Measurements from ENCODE around the gene RPL18.

DNA sequence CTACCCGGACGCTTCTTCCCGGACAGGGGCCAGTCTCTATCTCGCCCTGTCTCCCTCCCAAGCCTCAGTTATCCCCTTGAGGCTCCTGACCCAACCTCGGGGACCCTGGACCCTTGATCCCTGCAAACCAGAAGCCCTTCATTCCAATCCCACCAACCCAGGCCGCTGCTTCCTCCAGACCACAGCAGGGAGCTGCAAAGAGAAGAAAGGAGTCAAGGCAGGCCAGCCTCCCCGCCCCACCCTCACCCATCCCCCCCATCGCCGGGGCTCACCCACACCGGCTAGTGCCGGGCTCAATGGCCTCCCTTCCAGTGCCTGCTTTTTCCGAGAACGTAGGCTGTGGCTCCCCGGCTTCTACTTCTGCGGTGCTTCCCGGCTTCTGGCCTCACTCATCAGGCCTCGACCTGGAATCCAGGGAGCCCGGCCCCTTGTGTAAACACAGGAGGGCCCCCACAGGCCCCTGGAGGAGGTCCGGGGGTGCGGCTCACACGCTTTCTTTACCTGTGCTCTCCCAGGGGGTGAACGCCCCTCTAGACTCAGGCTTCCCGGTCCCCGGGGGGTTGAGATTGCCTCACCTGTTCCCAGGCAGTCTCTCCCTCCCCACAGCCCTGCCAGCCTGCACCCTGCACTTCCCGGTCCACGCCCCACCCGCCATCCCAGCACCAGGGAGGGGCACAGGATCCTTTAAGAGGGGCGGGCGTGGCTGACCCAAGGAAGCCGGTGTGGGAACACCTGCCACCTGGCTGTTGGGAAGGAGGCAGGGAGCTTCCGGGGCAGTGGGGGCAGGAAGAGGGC, 4.3 kb downstream of the RPL18 start, which contains the start of gene FAM83E:
- TF ChIP-seq, protein P1, sequence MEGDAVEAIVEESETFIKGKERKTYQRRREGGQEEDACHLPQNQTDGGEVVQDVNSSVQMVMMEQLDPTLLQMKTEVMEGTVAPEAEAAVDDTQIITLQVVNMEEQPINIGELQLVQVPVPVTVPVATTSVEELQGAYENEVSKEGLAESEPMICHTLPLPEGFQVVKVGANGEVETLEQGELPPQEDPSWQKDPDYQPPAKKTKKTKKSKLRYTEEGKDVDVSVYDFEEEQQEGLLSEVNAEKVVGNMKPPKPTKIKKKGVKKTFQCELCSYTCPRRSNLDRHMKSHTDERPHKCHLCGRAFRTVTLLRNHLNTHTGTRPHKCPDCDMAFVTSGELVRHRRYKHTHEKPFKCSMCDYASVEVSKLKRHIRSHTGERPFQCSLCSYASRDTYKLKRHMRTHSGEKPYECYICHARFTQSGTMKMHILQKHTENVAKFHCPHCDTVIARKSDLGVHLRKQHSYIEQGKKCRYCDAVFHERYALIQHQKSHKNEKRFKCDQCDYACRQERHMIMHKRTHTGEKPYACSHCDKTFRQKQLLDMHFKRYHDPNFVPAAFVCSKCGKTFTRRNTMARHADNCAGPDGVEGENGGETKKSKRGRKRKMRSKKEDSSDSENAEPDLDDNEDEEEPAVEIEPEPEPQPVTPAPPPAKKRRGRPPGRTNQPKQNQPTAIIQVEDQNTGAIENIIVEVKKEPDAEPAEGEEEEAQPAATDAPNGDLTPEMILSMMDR (IDR thresholded peaks at IDR 0.05; ENCODE audit: borderline replicate concordance, extremely low read depth, low read length, poor library complexity, severe bottlenecking) = no peak
- TF ChIP-seq EZH2 (IDR thresholded peaks at IDR 0.05; ENCODE audit: borderline replicate concordance, low read depth, low read length, severe bottlenecking) = no peak

Data from DND-41 (cell line).